Omental fat pad (tissue), 4 donors: Measurements from ENCODE around the gene C2CD2L. TPM values are rescaled to one million over a fixed set of nuclear protein-coding genes. Genes with fewer than 3 reads are reported as not detected.
A peak's percentile ranks its signal among the peaks of the same experiment; 100 is the strongest.

Source experiments
- ATAC-seq: fragments of 150-250 bp; one replicate; pipeline ENCODE4 v1.9.1; 2016; ENCODE audit warnings: mild to moderate bottlenecking, moderate library complexity; ENCODE audit not compliant: low FRiP score
- DNase-seq: peaks from one replicate; pipeline ENCODE4 v3.0.0-alpha.2; 2019; ENCODE audit warnings: low spot score
- total RNA-seq, 4 donors: library from RNA; depleted of rRNA; stranded (reverse); fragments of >200 nt; gene quantifications; one replicate each; pipeline ENCODE4 v1.1.0, GENCODE V29; 2016
- TF ChIP-seq, protein P1 (sequence below), 3 donors: fragments of 450-650 bp; IDR thresholded peaks; one replicate each; pipeline ENCODE4 v1.5.1; 2016 to 2017; ENCODE audit warnings: antibody characterized with exemption in 3 of 3, mild to moderate bottlenecking in 3 of 3, moderate library complexity in 2 of 3

The C2CD2L gene
- total RNA-seq, 4 donors from 2014 or later = 8.2 to 10.7 (median 9.0) TPM

DNA sequence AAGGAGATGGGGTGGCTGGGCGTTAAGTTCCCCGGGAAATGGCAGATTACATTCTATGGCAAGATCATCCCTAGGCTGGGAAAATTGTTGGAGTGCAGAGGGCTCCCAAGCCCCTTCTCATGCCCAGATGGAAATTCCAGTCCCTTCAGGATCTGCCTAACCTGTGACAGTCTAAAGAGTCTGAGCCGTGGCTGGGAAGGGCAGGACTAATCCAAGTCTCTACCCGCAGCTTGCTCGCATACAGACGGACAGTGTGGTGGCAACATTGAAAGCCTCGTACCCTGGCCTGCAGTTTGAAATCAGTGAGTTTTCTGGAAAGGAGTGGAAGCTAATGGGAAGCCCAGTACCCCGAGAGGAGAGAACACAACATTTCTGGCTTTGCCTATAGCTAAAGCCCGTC lies 18.7 kb upstream of the C2CD2L start:
- ATAC-seq (no peak), DNase-seq (no peak)
- TF ChIP-seq, protein P1, sequence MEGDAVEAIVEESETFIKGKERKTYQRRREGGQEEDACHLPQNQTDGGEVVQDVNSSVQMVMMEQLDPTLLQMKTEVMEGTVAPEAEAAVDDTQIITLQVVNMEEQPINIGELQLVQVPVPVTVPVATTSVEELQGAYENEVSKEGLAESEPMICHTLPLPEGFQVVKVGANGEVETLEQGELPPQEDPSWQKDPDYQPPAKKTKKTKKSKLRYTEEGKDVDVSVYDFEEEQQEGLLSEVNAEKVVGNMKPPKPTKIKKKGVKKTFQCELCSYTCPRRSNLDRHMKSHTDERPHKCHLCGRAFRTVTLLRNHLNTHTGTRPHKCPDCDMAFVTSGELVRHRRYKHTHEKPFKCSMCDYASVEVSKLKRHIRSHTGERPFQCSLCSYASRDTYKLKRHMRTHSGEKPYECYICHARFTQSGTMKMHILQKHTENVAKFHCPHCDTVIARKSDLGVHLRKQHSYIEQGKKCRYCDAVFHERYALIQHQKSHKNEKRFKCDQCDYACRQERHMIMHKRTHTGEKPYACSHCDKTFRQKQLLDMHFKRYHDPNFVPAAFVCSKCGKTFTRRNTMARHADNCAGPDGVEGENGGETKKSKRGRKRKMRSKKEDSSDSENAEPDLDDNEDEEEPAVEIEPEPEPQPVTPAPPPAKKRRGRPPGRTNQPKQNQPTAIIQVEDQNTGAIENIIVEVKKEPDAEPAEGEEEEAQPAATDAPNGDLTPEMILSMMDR (IDR thresholded peaks at IDR 0.05) = no peak

DNA sequence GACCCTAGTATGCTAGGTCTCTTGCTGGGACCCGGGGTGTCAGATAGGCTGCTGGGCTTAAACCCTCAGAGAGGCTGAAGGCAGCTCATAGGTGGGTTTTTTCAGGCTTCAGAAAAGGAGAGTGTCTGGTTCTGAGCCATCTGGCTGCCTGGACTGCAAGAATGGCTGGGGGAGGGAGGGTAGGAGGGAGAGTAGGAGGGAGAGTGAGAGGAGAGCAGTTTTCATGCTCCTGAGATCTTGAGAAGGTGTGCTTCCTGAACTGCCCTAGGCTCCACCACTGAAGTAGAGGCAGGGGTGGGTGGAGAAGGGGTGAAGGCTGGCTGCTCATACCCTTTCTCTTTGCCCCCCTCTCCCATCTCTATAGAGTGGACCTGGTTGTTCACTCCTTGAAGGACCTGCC lies 17.8 kb upstream of the C2CD2L start:
- TF ChIP-seq, protein P1 (IDR thresholded peaks at IDR 0.05) = no peak
- no peak for ATAC-seq
- no peak for DNase-seq

DNA sequence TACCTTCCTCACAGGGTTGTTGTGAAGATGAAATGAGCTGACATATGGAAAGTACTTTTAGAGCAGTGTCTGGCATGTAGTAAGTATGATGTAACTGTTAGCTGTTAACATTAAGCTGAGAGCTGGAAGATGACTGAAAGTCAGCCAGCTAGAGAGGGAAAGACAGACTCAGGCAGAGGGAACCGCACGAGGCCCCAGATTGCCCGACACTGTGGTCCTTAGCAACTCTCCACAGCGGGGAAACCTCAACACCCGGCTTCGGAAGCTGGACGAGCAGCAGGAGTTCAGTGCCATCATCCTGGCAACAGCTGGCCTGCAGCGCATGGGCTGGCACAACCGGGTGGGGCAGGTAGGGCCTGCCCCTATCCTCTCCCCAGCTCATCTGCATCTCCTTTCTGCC lies 16.0 kb upstream of the C2CD2L start:
- ATAC-seq (no peak), DNase-seq (no peak)
- TF ChIP-seq, protein P1 (IDR thresholded peaks at IDR 0.05) = no peak

DNA sequence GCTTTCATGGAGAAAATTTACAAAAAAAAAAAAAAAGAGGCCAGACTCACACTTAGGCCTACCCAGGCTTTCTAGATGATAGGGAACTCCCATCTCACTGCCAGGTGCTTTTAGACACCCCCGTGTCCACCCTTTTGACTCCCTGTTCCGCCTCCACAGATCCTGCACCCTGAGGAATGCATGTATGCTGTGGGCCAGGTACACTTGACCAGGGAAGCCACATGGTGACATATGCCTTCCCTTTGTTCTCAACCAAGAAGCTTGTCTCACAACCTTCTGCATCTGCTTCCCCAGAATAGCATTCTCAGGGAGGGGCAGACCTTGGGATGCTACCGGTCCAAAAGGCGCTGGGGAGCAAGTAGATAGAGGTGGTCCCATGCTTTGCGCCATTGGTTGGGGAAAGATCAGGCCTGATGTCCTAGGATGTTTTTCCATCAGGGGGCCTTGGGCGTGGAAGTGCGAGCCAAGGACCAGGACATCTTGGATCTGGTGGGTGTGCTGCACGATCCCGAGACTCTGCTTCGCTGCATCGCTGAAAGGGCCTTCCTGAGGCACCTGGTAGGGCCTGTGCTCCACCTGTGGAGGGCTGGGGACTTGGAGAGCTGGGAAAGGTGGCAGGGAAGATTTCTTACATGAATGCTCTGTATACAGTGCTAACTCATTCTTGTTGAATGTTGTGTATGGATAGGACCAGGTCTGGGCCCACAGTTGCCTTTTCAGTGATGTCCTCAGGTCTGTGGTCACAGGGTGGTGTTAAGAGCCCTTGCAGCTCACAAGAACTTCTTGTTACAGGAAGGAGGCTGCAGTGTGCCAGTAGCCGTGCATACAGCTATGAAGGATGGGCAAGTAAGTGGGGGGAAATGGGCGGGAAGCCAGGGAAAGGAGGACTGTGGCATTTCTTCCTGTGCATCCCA lies 14.9 kb upstream of the C2CD2L start:
- DNase-seq = no peak
- TF ChIP-seq, protein P1 (IDR thresholded peaks at IDR 0.05) = no peak
- ATAC-seq = no peak

DNA sequence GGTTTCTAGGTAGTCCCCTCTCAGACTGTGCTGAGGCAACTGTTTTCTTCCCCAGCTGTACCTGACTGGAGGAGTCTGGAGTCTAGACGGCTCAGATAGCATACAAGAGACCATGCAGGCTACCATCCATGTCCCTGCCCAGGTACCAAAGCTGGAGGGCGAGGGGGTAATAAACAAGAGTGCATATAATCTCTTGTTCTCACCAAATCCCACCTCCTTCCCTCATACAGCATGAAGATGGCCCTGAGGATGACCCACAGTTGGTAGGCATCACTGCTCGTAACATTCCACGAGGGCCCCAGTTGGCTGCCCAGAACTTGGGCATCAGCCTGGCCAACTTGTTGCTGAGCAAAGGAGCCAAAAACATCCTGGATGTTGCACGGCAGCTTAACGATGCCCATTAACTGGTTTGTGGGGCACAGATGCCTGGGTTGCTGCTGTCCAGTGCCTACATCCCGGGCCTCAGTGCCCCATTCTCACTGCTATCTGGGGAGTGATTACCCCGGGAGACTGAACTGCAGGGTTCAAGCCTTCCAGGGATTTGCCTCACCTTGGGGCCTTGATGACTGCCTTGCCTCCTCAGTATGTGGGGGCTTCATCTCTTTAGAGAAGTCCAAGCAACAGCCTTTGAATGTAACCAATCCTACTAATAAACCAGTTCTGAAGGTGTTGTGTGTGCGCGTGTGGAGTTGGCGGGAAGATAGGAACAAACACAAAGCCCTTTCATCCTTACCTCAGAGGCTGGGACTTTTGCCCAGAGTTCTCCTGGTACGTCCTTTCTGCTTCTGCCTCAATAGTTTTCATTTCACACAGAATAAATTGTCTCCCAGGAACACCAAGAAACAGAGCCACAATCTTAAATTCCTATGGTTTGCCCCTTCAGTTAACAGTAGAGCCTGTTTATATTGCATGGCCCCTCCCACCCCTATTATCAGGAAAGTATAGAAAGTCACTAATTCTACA lies 14.0 kb upstream of the C2CD2L start:
- no peak for DNase-seq
- TF ChIP-seq, protein P1 (IDR thresholded peaks at IDR 0.05) = no peak
- ATAC-seq = no peak

DNA sequence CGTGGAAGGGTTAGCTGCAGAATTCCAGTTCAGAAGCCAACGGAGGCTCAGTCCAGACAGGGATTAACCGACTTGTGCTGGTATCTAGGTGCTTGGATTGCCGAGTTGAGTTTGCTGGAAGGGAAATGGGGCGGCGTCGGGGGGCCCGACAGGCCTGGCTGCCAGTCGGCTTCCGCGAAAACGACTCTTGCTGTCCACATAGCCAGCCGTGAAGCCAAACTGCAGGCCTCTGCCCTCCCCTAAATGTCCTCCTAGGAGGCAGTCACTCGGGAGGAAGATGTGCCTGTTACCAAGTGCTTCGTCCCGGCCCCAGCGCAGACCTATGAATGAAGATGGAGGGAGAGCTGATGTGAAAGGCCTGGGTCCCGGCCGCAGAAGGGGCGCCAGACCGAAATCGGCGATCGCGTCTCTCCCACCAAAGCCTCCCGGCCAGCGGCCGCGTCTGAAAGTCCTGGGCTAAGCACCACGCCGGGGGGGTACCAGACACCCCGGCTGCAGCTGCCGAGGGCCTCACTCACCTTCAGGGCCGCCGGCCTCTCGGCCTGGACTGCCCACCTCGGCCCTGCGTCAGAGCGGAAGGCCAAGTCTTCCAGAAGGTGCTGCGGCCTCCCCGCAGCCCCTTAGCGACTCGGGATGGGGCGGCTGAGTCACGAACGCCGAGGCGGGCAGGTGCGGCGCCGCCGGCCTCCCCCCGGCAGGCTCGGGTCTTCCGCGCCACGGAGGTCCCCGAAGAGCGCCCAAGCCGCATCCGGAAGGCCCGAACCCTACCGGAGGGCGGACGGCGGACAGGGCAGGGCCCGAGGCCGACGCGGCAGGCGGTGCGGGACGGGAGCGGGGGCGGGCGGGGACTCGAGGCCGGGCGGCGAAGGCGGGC lies 13.0 kb upstream of the C2CD2L start:
- ATAC-seq (peak; percentile 61), DNase-seq (no peak)
- TF ChIP-seq, protein P1 (IDR thresholded peaks at IDR 0.05) = no peak
